ENCODE measurements around the gene ATP13A4.

DNA sequence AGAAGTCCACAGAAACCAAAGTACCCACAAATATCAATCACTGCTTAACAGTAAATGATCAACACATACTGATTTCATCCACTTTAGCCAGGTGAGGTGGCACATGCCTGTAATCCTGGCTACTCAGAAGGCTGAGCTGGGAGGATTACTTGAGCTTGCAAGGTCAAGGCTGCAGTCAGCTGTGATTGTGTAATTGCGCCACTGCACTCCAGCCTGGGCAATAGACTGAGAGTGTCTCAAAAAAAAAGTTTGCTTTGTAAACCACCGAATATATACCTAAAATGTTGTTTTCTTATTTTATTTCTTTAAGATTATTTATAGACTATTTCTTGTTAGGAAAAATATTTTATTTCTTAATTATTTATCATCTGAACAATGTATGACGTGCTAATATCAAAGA lies 8.7 kb upstream of the ATP13A4 start:
- TF ChIP-seq, protein P1, sequence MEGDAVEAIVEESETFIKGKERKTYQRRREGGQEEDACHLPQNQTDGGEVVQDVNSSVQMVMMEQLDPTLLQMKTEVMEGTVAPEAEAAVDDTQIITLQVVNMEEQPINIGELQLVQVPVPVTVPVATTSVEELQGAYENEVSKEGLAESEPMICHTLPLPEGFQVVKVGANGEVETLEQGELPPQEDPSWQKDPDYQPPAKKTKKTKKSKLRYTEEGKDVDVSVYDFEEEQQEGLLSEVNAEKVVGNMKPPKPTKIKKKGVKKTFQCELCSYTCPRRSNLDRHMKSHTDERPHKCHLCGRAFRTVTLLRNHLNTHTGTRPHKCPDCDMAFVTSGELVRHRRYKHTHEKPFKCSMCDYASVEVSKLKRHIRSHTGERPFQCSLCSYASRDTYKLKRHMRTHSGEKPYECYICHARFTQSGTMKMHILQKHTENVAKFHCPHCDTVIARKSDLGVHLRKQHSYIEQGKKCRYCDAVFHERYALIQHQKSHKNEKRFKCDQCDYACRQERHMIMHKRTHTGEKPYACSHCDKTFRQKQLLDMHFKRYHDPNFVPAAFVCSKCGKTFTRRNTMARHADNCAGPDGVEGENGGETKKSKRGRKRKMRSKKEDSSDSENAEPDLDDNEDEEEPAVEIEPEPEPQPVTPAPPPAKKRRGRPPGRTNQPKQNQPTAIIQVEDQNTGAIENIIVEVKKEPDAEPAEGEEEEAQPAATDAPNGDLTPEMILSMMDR (conservative IDR thresholded peaks at IDR 0.05) = no peak
- no peak for TF ChIP-seq EZH2 (IDR thresholded peaks at IDR 0.05; ENCODE audit: low read depth)

Data from PC-9 (cell line).